HG03097 (cell line): ENCODE measurements around the gene BCAN.
"Not testable (repeated sequence)": the region's sequence is repeated elsewhere in the genome, so short reads cannot be mapped to it uniquely, and the experiment has no call there.

Experiments
- ATAC-seq: cut with Tn5 transposase; IDR thresholded peaks from one replicate; pipeline ENCODE4 v1.9.1; 2021; ENCODE audit not compliant: unreplicated experiment, low FRiP score

The BCAN gene

GRCh38 chr1:156616463-156616862 is 25.5 kb upstream of the BCAN start:
- ATAC-seq, result no peak

- no peak for ATAC-seq
Observed at GRCh38 chr1:156618853-156619581, 22.9 kb upstream of the BCAN start, which contains the start of gene HAPLN2. HAPLN2 (plus strand) TSS chr1:156619415; CDS start chr1:156623491, 4,076 bp downstream.

GRCh38 chr1:156619582-156619955 is 22.3 kb upstream of the BCAN start:
- no peak for ATAC-seq

GRCh38 chr1:156622581-156623297 is 19.2 kb upstream of the BCAN start:
- ATAC-seq, result no peak

- ATAC-seq, result no peak
Observed at GRCh38 chr1:156623946-156624813, 17.7 kb upstream of the BCAN start.

GRCh38 chr1:156624814-156625435 is 17.0 kb upstream of the BCAN start:
- no peak for ATAC-seq

- ATAC-seq, result no peak
Observed at GRCh38 chr1:156625436-156626078, 16.4 kb upstream of the BCAN start.

- no peak for ATAC-seq
Observed at GRCh38 chr1:156626079-156626438, 15.9 kb upstream of the BCAN start.

- no peak for ATAC-seq
Observed at GRCh38 chr1:156627313-156627880, 14.5 kb upstream of the BCAN start.

- ATAC-seq, result no peak
Observed at GRCh38 chr1:156629823-156630449, 12.0 kb upstream of the BCAN start.

- not testable (repeated sequence) for ATAC-seq
Observed at GRCh38 chr1:156631152-156631551, 10.8 kb upstream of the BCAN start.

- no peak for ATAC-seq
Observed at GRCh38 chr1:156632355-156632754, 9.6 kb upstream of the BCAN start.

GRCh38 chr1:156638189-156638985 is 3.5 kb upstream of the BCAN start:
- ATAC-seq, result no peak

- no peak for ATAC-seq
Observed at GRCh38 chr1:156639601-156640101, 2.3 kb upstream of the BCAN start.

GRCh38 chr1:156640842-156641706 is 843 bp upstream of the BCAN start:
- ATAC-seq, result no peak

- ATAC-seq, result no peak
Observed at GRCh38 chr1:156642265-156643048, 540 bp downstream of the BCAN start.
